ENCODE results near the gene ASIC3. TPM values are rescaled to one million over a fixed set of nuclear protein-coding genes. Genes with fewer than 3 reads are reported as not detected.

ASIC3 gene
- total and polyA plus RNA-seq, 2 of the 8 experiments (the other 6 are each of a cell fraction or from before 2014, with no cell fraction given): 1.6 to 1.9 TPM

DNA sequence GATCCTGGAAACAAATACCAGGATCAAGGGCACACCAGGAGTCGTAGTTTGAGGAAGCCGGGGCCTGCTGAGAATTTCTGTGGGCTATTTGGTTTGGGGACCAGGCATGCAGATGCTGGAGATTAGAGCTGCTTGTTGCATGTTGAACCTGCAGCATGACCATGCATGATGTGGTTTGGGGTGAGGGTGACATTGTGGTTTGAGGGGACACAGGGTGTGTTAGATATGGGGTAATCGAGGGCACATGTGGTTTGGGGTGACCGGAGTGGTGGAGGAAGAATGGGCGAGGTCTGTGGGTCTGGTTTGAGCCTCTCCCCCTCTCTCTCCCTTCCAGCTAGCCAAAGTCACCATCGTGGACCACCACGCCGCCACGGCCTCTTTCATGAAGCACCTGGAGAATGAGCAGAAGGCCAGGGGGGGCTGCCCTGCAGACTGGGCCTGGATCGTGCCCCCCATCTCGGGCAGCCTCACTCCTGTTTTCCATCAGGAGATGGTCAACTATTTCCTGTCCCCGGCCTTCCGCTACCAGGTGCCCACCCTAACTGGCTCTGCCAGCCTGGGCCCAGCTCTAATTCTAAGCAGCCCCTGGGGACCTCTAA lies 47.3 kb upstream of the ASIC3 start (continued):
- TF ChIP-seq, protein P1, sequence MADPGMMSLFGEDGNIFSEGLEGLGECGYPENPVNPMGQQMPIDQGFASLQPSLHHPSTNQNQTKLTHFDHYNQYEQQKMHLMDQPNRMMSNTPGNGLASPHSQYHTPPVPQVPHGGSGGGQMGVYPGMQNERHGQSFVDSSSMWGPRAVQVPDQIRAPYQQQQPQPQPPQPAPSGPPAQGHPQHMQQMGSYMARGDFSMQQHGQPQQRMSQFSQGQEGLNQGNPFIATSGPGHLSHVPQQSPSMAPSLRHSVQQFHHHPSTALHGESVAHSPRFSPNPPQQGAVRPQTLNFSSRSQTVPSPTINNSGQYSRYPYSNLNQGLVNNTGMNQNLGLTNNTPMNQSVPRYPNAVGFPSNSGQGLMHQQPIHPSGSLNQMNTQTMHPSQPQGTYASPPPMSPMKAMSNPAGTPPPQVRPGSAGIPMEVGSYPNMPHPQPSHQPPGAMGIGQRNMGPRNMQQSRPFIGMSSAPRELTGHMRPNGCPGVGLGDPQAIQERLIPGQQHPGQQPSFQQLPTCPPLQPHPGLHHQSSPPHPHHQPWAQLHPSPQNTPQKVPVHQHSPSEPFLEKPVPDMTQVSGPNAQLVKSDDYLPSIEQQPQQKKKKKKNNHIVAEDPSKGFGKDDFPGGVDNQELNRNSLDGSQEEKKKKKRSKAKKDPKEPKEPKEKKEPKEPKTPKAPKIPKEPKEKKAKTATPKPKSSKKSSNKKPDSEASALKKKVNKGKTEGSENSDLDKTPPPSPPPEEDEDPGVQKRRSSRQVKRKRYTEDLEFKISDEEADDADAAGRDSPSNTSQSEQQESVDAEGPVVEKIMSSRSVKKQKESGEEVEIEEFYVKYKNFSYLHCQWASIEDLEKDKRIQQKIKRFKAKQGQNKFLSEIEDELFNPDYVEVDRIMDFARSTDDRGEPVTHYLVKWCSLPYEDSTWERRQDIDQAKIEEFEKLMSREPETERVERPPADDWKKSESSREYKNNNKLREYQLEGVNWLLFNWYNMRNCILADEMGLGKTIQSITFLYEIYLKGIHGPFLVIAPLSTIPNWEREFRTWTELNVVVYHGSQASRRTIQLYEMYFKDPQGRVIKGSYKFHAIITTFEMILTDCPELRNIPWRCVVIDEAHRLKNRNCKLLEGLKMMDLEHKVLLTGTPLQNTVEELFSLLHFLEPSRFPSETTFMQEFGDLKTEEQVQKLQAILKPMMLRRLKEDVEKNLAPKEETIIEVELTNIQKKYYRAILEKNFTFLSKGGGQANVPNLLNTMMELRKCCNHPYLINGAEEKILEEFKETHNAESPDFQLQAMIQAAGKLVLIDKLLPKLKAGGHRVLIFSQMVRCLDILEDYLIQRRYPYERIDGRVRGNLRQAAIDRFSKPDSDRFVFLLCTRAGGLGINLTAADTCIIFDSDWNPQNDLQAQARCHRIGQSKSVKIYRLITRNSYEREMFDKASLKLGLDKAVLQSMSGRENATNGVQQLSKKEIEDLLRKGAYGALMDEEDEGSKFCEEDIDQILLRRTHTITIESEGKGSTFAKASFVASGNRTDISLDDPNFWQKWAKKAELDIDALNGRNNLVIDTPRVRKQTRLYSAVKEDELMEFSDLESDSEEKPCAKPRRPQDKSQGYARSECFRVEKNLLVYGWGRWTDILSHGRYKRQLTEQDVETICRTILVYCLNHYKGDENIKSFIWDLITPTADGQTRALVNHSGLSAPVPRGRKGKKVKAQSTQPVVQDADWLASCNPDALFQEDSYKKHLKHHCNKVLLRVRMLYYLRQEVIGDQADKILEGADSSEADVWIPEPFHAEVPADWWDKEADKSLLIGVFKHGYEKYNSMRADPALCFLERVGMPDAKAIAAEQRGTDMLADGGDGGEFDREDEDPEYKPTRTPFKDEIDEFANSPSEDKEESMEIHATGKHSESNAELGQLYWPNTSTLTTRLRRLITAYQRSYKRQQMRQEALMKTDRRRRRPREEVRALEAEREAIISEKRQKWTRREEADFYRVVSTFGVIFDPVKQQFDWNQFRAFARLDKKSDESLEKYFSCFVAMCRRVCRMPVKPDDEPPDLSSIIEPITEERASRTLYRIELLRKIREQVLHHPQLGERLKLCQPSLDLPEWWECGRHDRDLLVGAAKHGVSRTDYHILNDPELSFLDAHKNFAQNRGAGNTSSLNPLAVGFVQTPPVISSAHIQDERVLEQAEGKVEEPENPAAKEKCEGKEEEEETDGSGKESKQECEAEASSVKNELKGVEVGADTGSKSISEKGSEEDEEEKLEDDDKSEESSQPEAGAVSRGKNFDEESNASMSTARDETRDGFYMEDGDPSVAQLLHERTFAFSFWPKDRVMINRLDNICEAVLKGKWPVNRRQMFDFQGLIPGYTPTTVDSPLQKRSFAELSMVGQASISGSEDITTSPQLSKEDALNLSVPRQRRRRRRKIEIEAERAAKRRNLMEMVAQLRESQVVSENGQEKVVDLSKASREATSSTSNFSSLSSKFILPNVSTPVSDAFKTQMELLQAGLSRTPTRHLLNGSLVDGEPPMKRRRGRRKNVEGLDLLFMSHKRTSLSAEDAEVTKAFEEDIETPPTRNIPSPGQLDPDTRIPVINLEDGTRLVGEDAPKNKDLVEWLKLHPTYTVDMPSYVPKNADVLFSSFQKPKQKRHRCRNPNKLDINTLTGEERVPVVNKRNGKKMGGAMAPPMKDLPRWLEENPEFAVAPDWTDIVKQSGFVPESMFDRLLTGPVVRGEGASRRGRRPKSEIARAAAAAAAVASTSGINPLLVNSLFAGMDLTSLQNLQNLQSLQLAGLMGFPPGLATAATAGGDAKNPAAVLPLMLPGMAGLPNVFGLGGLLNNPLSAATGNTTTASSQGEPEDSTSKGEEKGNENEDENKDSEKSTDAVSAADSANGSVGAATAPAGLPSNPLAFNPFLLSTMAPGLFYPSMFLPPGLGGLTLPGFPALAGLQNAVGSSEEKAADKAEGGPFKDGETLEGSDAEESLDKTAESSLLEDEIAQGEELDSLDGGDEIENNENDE (IDR thresholded peaks at IDR 0.05; ENCODE audit: insufficient replicate concordance, low read length): no peak
- TF ChIP-seq CBX5 (IDR thresholded peaks at IDR 0.05; ENCODE audit: low read depth, low read length): no peak
- TF ChIP-seq, protein P2, sequence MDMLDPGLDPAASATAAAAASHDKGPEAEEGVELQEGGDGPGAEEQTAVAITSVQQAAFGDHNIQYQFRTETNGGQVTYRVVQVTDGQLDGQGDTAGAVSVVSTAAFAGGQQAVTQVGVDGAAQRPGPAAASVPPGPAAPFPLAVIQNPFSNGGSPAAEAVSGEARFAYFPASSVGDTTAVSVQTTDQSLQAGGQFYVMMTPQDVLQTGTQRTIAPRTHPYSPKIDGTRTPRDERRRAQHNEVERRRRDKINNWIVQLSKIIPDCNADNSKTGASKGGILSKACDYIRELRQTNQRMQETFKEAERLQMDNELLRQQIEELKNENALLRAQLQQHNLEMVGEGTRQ (IDR thresholded peaks at IDR 0.05; ENCODE audit: low read length): no peak
